GM21515 (cell line): ENCODE results near the gene NMRK2.
A peak's percentile ranks its signal among the peaks of the same experiment; 100 is the strongest.

ENCODE experiments used
- ATAC-seq: cut with Tn5 transposase; IDR thresholded peaks from one replicate; pipeline ENCODE4 v1.9.1; 2021; ENCODE audit not compliant: unreplicated experiment

Gene NMRK2

GRCh38 chr19:3981373-3981735, 48.5 kb downstream of the NMRK2 start:
- ATAC-seq = no peak

- ATAC-seq = no peak
Measured at GRCh38 chr19:3981736-3982681, 49.1 kb downstream of the NMRK2 start.

- no peak for ATAC-seq
Measured at GRCh38 chr19:3982701-3983541, 50.1 kb downstream of the NMRK2 start.

GRCh38 chr19:3983542-3983914, 50.7 kb downstream of the NMRK2 start:
- no peak for ATAC-seq

- no peak for ATAC-seq
Measured at GRCh38 chr19:3983936-3984583, 51.2 kb downstream of the NMRK2 start.

- ATAC-seq = no peak
Measured at GRCh38 chr19:3984584-3984907, 51.7 kb downstream of the NMRK2 start.

- peak; percentile 46 for ATAC-seq
Measured at GRCh38 chr19:3984908-3985642, 52.2 kb downstream of the NMRK2 start, which contains the start of gene EEF2. EEF2 (minus strand) TSS chr19:3985463; CDS start chr19:3985380, 83 bp downstream.

GRCh38 chr19:3985643-3986259, 52.9 kb downstream of the NMRK2 start:
- ATAC-seq = no peak

- ATAC-seq = no peak
Measured at GRCh38 chr19:3986260-3987041, 53.6 kb downstream of the NMRK2 start.

GRCh38 chr19:3987619-3988371, 54.9 kb downstream of the NMRK2 start:
- no peak for ATAC-seq

- no peak for ATAC-seq
Measured at GRCh38 chr19:3990815-3991117, 57.9 kb downstream of the NMRK2 start.
